GM21619 (cell line): Measurements from ENCODE around the gene SAMD11.
"Not testable (repeated sequence)": the region's sequence is repeated elsewhere in the genome, so short reads cannot be mapped to it uniquely, and the experiment has no call there.

Experiments
- ATAC-seq: cut with Tn5 transposase; IDR thresholded peaks from one replicate; pipeline ENCODE4 v1.9.1; 2021; ENCODE audit not compliant: unreplicated experiment

The SAMD11 gene

GRCh38 chr1:943545-944340, 20.0 kb downstream of the SAMD11 start:
- ATAC-seq = no peak

- no peak for ATAC-seq
Observed at GRCh38 chr1:944341-945325, 20.9 kb downstream of the SAMD11 start.

GRCh38 chr1:945688-946556, 22.2 kb downstream of the SAMD11 start:
- ATAC-seq = no peak

GRCh38 chr1:946811-947210, 23.1 kb downstream of the SAMD11 start:
- ATAC-seq = not testable (repeated sequence)

GRCh38 chr1:947958-948357, 24.2 kb downstream of the SAMD11 start:
- no peak for ATAC-seq

GRCh38 chr1:950268-950667, 26.5 kb downstream of the SAMD11 start:
- ATAC-seq = no peak

- no peak for ATAC-seq
Observed at GRCh38 chr1:950881-951280, 27.2 kb downstream of the SAMD11 start.

GRCh38 chr1:951364-951763, 27.6 kb downstream of the SAMD11 start:
- no peak for ATAC-seq

- no peak for ATAC-seq
Observed at GRCh38 chr1:952201-952600, 28.5 kb downstream of the SAMD11 start.

GRCh38 chr1:952603-953002, 28.9 kb downstream of the SAMD11 start:
- no peak for ATAC-seq

GRCh38 chr1:953524-954320, 30.0 kb downstream of the SAMD11 start:
- no peak for ATAC-seq

- ATAC-seq = no peak
Observed at GRCh38 chr1:954927-955326, 31.2 kb downstream of the SAMD11 start.

- no peak for ATAC-seq
Observed at GRCh38 chr1:955474-955873, 31.8 kb downstream of the SAMD11 start.

- ATAC-seq = no peak
Observed at GRCh38 chr1:956636-957035, 32.9 kb downstream of the SAMD11 start.

GRCh38 chr1:958823-959730, 35.4 kb downstream of the SAMD11 start, which contains the start of gene NOC2L:
TSS of gene NOC2L (minus strand) at chr1:959256. CDS start at chr1:959240, 16 bp downstream.
- peak; percentile 56 for ATAC-seq

- no peak for ATAC-seq
Observed at GRCh38 chr1:959731-960362, 36.1 kb downstream of the SAMD11 start.

GRCh38 chr1:960363-961131, 36.8 kb downstream of the SAMD11 start, which contains the start of gene KLHL17:
TSS of gene KLHL17 (plus strand) at chr1:960584. CDS start at chr1:960694, 110 bp downstream.
- ATAC-seq = no peak
